Tibial nerve (tissue), 4 donors: ENCODE measurements around the gene ZNF280D. TPM values are rescaled to one million over a fixed set of nuclear protein-coding genes. Genes with fewer than 3 reads are reported as not detected.

Source experiments
- DNase-seq, 2 donors: peaks; one replicate each; pipeline ENCODE4 v3.0.0-alpha.2; 2019; ENCODE audit warnings: low spot score in 2 of 2
- H3K27ac ChIP-seq, 4 donors: fragments of 200-600 bp; sonication (generic) in 3 of 4; one replicate each; pipeline ENCODE4 v1.5.1; 2017 to 2019; ENCODE audit warnings: mild to moderate bottlenecking in 1 of 4
- H3K27me3 ChIP-seq, 2 donors: fragments of 200-600 bp; sonication (generic) in 1 of 2; one replicate each; pipeline versions ENCODE4 v1.5.1 to v1.6.0; 2017 to 2019
- H3K36me3 ChIP-seq, 3 donors: fragments of 200-600 bp; sonication (generic); one replicate each; pipeline ENCODE4 v1.5.1; 2018 to 2019
- H3K4me1 ChIP-seq, 4 donors: fragments of 200-600 bp; sonication (generic) in 3 of 4; one replicate each; pipeline ENCODE4 v1.5.1; 2017 to 2019
- H3K4me3 ChIP-seq, 4 donors: fragments of 200-600 bp; sonication (generic) in 3 of 4; one replicate each; pipeline ENCODE4 v1.5.1; 2017 to 2019; ENCODE audit warnings: mild to moderate bottlenecking in 1 of 4, moderate library complexity in 1 of 4
- H3K9me3 ChIP-seq, 4 donors: fragments of 200-600 bp; sonication (generic) in 3 of 4; one replicate each; pipeline ENCODE4 v1.5.1; 2017 to 2019
- EP300 ChIP-seq, 2 donors: sonication (generic); formaldehyde crosslinking; IDR thresholded peaks; one replicate each; pipeline ENCODE4 v1.6.1; 2017; ENCODE audit warnings: antibody characterized with exemption in 2 of 2, mild to moderate bottlenecking in 1 of 2
- POLR2A ChIP-seq, 2 donors: fragments of 450-650 bp; IDR thresholded peaks; one replicate each; pipeline ENCODE4 v1.6.1; 2017; ENCODE audit warnings: antibody characterized with exemption in 2 of 2, mild to moderate bottlenecking in 2 of 2, moderate library complexity in 2 of 2
- whole genome bisulfite sequencing, 2 donors: methylation state at CpG; one replicate each; pipeline ENCODE4 v1.1.5; 2018; 5-methylcytosine and 5-hydroxymethylcytosine counted together
- total RNA-seq, 4 donors: library from RNA; depleted of rRNA; stranded (reverse); fragments of >200 nt; gene quantifications; one replicate each; pipeline ENCODE4 v1.1.0, GENCODE V29; 2016
- TF ChIP-seq, protein P1 (sequence below), 5 experiments: fragments of 200-600 bp in 3 of 5; fragments of 450-650 bp in 2 of 5; sonication (generic) in 3 of 5; IDR thresholded peaks; one replicate each; pipeline ENCODE4 v1.5.1; 2016 to 2019; ENCODE audit warnings: antibody characterized with exemption in 5 of 5, mild to moderate bottlenecking in 3 of 5, moderate library complexity in 2 of 5

ZNF280D gene
- total RNA-seq, 4 donors from 2014 or later = 60.6 to 107 (median 75.2) TPM

- H3K9me3 ChIP-seq = no peaks in the 10 kb centered on the region
- DNase-seq = no peak
- peaks cover 0 to 29% (median 0%) of the 10 kb centered on the region in 3 donors for H3K36me3 ChIP-seq
- TF ChIP-seq POLR2A (IDR thresholded peaks at IDR 0.05) (no peak), EP300 (IDR thresholded peaks at IDR 0.05) (no peak)
- TF ChIP-seq, protein P1, sequence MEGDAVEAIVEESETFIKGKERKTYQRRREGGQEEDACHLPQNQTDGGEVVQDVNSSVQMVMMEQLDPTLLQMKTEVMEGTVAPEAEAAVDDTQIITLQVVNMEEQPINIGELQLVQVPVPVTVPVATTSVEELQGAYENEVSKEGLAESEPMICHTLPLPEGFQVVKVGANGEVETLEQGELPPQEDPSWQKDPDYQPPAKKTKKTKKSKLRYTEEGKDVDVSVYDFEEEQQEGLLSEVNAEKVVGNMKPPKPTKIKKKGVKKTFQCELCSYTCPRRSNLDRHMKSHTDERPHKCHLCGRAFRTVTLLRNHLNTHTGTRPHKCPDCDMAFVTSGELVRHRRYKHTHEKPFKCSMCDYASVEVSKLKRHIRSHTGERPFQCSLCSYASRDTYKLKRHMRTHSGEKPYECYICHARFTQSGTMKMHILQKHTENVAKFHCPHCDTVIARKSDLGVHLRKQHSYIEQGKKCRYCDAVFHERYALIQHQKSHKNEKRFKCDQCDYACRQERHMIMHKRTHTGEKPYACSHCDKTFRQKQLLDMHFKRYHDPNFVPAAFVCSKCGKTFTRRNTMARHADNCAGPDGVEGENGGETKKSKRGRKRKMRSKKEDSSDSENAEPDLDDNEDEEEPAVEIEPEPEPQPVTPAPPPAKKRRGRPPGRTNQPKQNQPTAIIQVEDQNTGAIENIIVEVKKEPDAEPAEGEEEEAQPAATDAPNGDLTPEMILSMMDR (IDR thresholded peaks at IDR 0.05) = no peak
- no peak overlapping the region for H3K4me3 ChIP-seq
- 93% methylated on average over 2 of the region's 2 CpGs for WGBS, 2 donors
- no peak overlapping the region for H3K27ac ChIP-seq
- H3K4me1 ChIP-seq = no peaks in the 10 kb centered on the region
- no peaks in the 10 kb centered on the region for H3K27me3 ChIP-seq
Measured at GRCh38 chr15:56628893-56629532, 104.3 kb downstream of the ZNF280D start.

- WGBS, 2 donors = 34 to 37% methylated on average over 2 of the region's 2 CpGs
- H3K27ac ChIP-seq = peak overlapping the region in 1 of 4 donors; percentile 26
- no peaks in the 10 kb centered on the region for H3K4me1 ChIP-seq
Measured at GRCh38 chr15:56619887-56620286, 113.4 kb downstream of the ZNF280D start.

DNA sequence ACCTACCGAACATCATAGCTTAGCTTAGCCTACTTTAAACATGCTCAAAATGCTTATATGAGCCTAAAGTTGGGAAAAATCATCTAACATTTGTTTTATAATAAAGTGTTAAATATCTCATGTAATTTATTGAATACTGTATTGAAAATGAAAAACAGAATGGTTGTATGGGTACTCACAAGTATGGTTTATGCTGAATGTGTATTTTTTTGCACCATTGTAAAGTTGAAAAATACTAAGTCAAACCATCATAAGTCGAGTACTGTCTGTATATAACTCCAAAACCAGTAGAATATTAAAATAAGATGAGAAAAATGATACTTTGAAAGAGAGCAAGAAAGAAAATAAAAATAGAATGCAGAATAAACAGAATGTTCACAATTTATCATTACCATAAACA, 115.7 kb downstream of the ZNF280D start:
- no peaks in the 10 kb centered on the region for H3K27me3 ChIP-seq
- WGBS, 2 donors = 88 to 94% methylated on average over 2 of the region's 2 CpGs
- no peak overlapping the region for H3K27ac ChIP-seq
- DNase-seq = no peak
- no peak overlapping the region for H3K4me3 ChIP-seq
- no peaks in the 10 kb centered on the region for H3K4me1 ChIP-seq
- H3K36me3 ChIP-seq = peaks cover 0 to 4% (median 0%) of the 10 kb centered on the region in 3 donors
- TF ChIP-seq EP300 (IDR thresholded peaks at IDR 0.05) (no peak), POLR2A (IDR thresholded peaks at IDR 0.05) (no peak)
- TF ChIP-seq, protein P1 (IDR thresholded peaks at IDR 0.05) = no peak
- peaks cover 0 to 4% (median 0%) of the 10 kb centered on the region in 4 donors for H3K9me3 ChIP-seq

More at GRCh38 chr15:56619887-56620286, 113.4 kb downstream of the ZNF280D start:
- H3K36me3 ChIP-seq = peaks cover 0 to 17% (median 0%) of the 10 kb centered on the region in 3 donors
- TF ChIP-seq, protein P1 (IDR thresholded peaks at IDR 0.05) = no peak
- no peak overlapping the region for H3K4me3 ChIP-seq
- DNase-seq = no peak
- peaks cover 0 to 4% (median 0%) of the 10 kb centered on the region in 4 donors for H3K9me3 ChIP-seq
- no peaks in the 10 kb centered on the region for H3K27me3 ChIP-seq

GRCh38 chr15:56616551-56616950, 116.8 kb downstream of the ZNF280D start:
- WGBS, 2 donors = 74% methylated on average over 3 of the region's 3 CpGs

GRCh38 chr15:56613811-56614210, 119.5 kb downstream of the ZNF280D start:
- Histone ChIP-seq H3K4me3 (no peak overlapping the region), H3K27me3 (no peaks in the 10 kb centered on the region), H3K36me3 (no peaks in the 10 kb centered on the region), H3K9me3 (peaks cover 0 to 3% (median 0%) of the 10 kb centered on the region in 4 donors), H3K27ac (no peak overlapping the region), H3K4me1 (no peaks in the 10 kb centered on the region)
- TF ChIP-seq EP300 (IDR thresholded peaks at IDR 0.05) (no peak), POLR2A (IDR thresholded peaks at IDR 0.05) (no peak)
- DNase-seq = no peak
- WGBS, 2 donors = 79 to 80% methylated on average over 4 of the region's 4 CpGs

More at GRCh38 chr15:56616551-56616950, 116.8 kb downstream of the ZNF280D start:
- Histone ChIP-seq H3K4me3 (no peak overlapping the region), H3K27me3 (no peaks in the 10 kb centered on the region), H3K9me3 (peaks cover 0 to 4% (median 0%) of the 10 kb centered on the region in 4 donors), H3K27ac (no peak overlapping the region), H3K4me1 (no peaks in the 10 kb centered on the region), H3K36me3 (no peaks in the 10 kb centered on the region)
- TF ChIP-seq, protein P1 (IDR thresholded peaks at IDR 0.05) = no peak
- TF ChIP-seq POLR2A (IDR thresholded peaks at IDR 0.05) (no peak), EP300 (IDR thresholded peaks at IDR 0.05) (no peak)
- DNase-seq = no peak
